Measurements from ENCODE around the gene HIVEP1.
"Not testable (repeated sequence)": the region's sequence is repeated elsewhere in the genome, so short reads cannot be mapped to it uniquely, and the experiment has no call there.

- not testable (repeated sequence) for TF ChIP-seq CTCF (CRISPR knock-in tag; IDR thresholded peaks at IDR 0.05); PRMT3 (CRISPR knock-in tag; IDR thresholded peaks at IDR 0.05; ENCODE audit: borderline replicate concordance, low read depth); FIP1L1 (IDR thresholded peaks at IDR 0.05; ENCODE audit: borderline replicate concordance, insufficient read depth, low read depth, low read length); WIZ (CRISPR knock-in tag; IDR thresholded peaks at IDR 0.05); ZKSCAN1 (IDR thresholded peaks at IDR 0.05; ENCODE audit: low read length); POLR2AphosphoS2 (IDR thresholded peaks at IDR 0.05; ENCODE audit: low read depth, low read length); ZNF256 (CRISPR knock-in tag; conservative IDR thresholded peaks at IDR 0.05)
Observed at GRCh38 chr6:12176782-12177181, 164.7 kb downstream of the HIVEP1 start.

All from HepG2 (cell line).